ENCODE measurements around the gene SLC46A1.
A peak's percentile ranks its signal among the peaks of the same experiment; 100 is the strongest.

SLC46A1 gene

DNA sequence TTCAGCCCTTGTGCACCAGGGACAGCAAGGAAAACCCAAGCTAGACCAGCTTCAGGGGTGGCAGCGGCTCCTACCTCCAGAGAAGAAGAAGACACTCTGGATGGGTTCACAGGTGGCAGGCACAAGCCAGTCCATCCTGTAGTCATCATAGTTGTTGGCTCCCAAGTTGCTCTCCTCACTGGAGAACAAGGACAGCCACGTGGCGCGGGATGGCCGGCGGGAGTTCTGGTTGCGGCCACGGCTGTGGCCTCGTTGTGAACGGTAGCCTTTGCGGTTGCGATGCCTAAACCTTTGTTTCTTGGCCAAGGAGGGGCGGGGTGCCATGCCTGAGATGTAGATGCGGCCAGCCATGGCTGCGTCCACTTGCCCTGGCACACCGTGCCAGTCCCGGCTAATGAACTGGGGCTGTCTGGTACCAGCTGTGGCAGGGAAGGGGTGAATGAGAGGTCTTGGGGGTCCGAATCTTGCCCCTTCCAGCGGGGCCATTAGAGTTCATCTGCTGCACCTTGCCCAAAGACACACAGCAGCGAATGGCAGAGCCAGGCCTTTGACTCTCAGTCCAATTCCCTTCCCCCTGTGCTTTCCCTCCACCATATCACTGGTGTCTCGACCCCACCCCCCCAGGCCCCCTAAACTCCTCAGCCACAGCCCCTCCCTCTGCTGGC lies 38.2 kb downstream of the SLC46A1 start:
- H3K4me3 ChIP-seq (ENCODE audit: low read length), result no peak overlapping the region
- no peak for DNase-seq (ENCODE audit: low read depth)
- TF ChIP-seq CTCF (IDR thresholded peaks at IDR 0.05; ENCODE audit: insufficient read depth, low read depth, low read length, missing control alignments), result no peak

- no peak for DNase-seq (ENCODE audit: low read depth)
- H3K4me3 ChIP-seq (ENCODE audit: low read length), result no peak overlapping the region
Observed at GRCh38 chr17:28366605-28367004, 39.4 kb downstream of the SLC46A1 start.

GRCh38 chr17:28365487-28365886 lies 40.5 kb downstream of the SLC46A1 start:
- H3K4me3 ChIP-seq (ENCODE audit: low read length), result no peak overlapping the region
- no peak for DNase-seq (ENCODE audit: low read depth)
- TF ChIP-seq CTCF (IDR thresholded peaks at IDR 0.05; ENCODE audit: insufficient read depth, low read depth, low read length, missing control alignments), result no peak

More at GRCh38 chr17:28366605-28367004, 39.4 kb downstream of the SLC46A1 start:
- TF ChIP-seq CTCF (IDR thresholded peaks at IDR 0.05; ENCODE audit: insufficient read depth, low read depth, low read length, missing control alignments), result peak; percentile 11

DNA sequence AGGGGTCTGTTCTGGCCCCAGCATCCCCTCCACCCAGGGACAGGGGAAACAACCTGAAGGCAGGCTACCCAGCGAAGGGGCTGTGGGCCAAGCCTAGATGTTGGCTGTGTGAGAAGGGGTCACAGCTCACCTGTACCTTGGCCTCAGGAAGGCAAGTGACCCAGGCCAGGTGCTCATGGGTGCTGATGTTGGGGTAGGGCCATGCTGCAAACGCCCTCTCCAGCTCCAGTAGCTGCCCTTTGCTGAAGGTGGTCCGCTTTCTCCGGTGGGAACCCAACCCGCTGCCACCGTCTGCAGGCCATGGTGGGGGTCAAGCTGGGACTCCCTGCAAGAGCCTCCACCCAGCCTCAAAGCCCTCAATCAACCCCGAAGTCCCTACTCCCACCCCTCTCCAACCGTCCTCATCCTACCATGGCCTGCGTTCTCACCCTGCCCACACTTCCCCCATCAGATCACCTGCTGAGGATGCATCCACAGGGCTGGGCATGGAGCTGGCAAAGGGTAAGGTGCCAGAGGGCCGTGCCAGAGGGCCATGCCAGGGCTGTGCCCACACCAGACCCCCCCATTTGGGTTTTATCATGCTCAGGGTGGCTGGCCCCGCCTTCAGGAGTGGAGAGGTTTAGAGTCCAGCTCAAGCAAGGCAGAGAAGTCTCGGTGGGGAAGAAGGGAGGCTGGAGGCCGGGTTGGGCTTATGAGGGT lies 41.2 kb downstream of the SLC46A1 start, which contains the start of gene SEBOX:
SEBOX (minus strand) TSS at position 535 of the 699 bp plus-strand sequence; CDS start at position 487, 48 bp downstream.
- no peak for TF ChIP-seq CTCF (IDR thresholded peaks at IDR 0.05; ENCODE audit: insufficient read depth, low read depth, low read length, missing control alignments)
- DNase-seq (ENCODE audit: low read depth), result no peak
- H3K4me3 ChIP-seq (ENCODE audit: low read length), result no peak within 1 kb of the TSS

DNA sequence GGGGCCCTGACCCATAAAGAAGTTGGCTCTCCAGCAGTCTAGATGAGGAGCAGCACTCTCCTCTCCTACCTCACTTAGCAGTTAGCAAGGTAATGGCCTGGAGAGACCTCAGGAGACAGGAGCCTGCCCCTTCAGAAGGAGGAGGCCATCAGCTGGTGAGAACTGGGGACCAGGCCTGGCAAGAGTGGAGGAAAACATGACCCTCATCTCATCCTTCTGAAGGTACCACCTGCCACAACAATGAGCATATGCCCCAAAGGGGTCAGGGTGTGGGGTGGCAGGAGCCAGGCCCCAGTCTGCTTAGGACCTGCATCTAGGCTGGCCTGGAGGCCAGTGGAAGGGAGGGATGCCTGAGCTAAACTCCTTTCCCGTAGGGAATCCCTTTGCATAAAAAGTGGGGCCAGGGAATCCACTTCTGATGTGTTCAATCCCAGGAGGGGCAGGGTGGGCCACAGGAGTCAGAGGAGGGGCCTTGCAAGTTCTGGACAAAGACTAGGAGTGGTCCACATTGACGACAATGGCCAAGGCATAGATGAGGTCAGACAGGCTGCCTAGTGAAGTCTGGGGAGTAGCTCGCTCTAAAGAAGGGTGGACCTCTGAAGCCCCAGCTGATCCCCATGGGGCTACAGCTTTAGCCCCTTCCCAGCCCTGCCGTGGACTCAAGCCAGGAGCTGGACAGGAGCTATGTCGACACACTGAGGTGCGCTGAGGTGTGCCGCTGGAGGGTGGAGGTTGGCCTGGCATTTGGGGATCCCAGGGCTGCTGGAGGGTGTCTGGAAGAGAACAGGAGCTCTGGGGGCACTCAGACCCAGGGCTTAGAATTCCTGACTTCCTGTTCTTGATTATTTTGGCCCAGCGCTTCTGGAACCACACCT lies 42.0 kb downstream of the SLC46A1 start:
- no peak for TF ChIP-seq CTCF (IDR thresholded peaks at IDR 0.05; ENCODE audit: insufficient read depth, low read depth, low read length, missing control alignments)
- no peak for DNase-seq (ENCODE audit: low read depth)
- H3K4me3 ChIP-seq (ENCODE audit: low read length), result no peak overlapping the region

DNA sequence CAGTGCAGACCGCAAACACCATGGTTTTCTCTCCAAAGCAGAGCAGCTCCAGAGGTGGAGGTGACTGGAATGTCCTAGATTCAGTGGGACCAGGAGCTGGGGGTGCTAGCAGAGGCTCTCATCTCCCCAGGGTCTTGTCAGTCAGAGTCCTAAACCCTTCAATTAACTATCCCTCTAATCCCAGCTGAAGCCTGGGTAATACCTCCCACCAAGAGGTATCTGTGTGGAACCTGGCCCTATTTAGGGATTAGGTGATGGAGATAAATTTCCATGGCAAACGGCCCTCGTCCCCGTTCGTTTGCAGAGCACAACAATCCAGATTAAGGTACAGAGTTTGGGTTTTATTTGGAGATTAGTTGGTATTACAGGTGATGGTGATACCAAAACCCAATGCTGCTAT lies 42.8 kb downstream of the SLC46A1 start:
- DNase-seq (ENCODE audit: low read depth), result no peak
- TF ChIP-seq CTCF (IDR thresholded peaks at IDR 0.05; ENCODE audit: insufficient read depth, low read depth, low read length, missing control alignments), result no peak
- H3K4me3 ChIP-seq (ENCODE audit: low read length), result no peak overlapping the region
